H1 (cell line): ENCODE data around the gene PVR. TPM values are rescaled to one million over a fixed set of nuclear protein-coding genes. Genes with fewer than 3 reads are reported as not detected.
A peak's percentile ranks its signal among the peaks of the same experiment; 100 is the strongest.

Experiments
- CTCF ChIA-PET: fragments of 300-600 bp; sonication (Branson Sonifier 250); formaldehyde crosslinking; loops from one replicate; lab custom pipeline; 2021; ENCODE audit not compliant: partially characterized antibody; lab: Charles Lee
- POLR2A ChIA-PET: fragments of 300-600 bp; sonication (Branson Sonifier 250); formaldehyde crosslinking; loops from one replicate; lab custom pipeline; 2021; ENCODE audit warnings: inconsistent platforms; ENCODE audit not compliant: partially characterized antibody; lab: Charles Lee
- DNase-seq, 2 experiments: peaks; one replicate each; pipeline versions ENCODE4 v3.0.0 to v3.0.0-alpha.2; 2010 to 2022; ENCODE audit warnings: low spot score in 2 of 2, low read depth in 1 of 2, mixed read lengths in 1 of 2
- FAIRE-seq: peaks from 2 replicates; lab custom pipeline; 2011; peaks lifted over from hg19 to GRCh38; lab: Jason Lieb, UNC
- H2AFZ ChIP-seq: 2 replicates; pipeline ENCODE4 v1.8.1; 2012; ENCODE audit warnings: low read length, inconsistent platforms
- H2AK5ac ChIP-seq: 2 replicates; pipeline ENCODE4 v1.6.1; 2013; ENCODE audit warnings: low read depth, low read length
- H2BK120ac ChIP-seq: replicated peaks from 2 replicates; pipeline ENCODE3; 2013; ENCODE audit warnings: low read depth, low read length, inconsistent platforms
- H2BK12ac ChIP-seq: 2 replicates; pipeline ENCODE4 v1.6.1; 2013; ENCODE audit warnings: low read depth, low read length
- H2BK15ac ChIP-seq: 2 replicates; pipeline ENCODE4 v1.6.1; 2013; ENCODE audit warnings: low read length
- H2BK20ac ChIP-seq: 2 replicates; pipeline ENCODE4 v1.6.1; 2013; ENCODE audit warnings: low read length
- H2BK5ac ChIP-seq: 2 replicates; pipeline ENCODE4 v1.6.1; 2013; ENCODE audit warnings: low read depth, low read length
- H3K14ac ChIP-seq: 2 replicates; pipeline ENCODE4 v1.6.1; 2013; ENCODE audit warnings: inconsistent platforms; ENCODE audit not compliant: insufficient read length
- H3K18ac ChIP-seq: 2 replicates; pipeline ENCODE4 v1.6.1; 2013; ENCODE audit warnings: low read length; ENCODE audit errors: extremely low read depth
- H3K23ac ChIP-seq: 2 replicates; pipeline ENCODE4 v1.6.1; 2013; ENCODE audit warnings: inconsistent platforms; ENCODE audit not compliant: insufficient read length
- H3K23me2 ChIP-seq: 2 replicates; pipeline ENCODE4 v1.6.1; 2013; ENCODE audit warnings: low read depth, low read length
- H3K27ac ChIP-seq: 2 replicates; pipeline ENCODE4 v1.6.1; 2011; ENCODE audit warnings: low read depth, low read length, inconsistent platforms
- H3K27me3 ChIP-seq, 4 experiments: replicated peaks in 1 of 4; 1 replicate in 1 of 4; 2 replicates in 3 of 4; pipeline versions ENCODE4 v1.6.1 to v1.8.1; 2011 to 2013; ENCODE audit warnings: low read length in 3 of 4, mild to moderate bottlenecking in 3 of 4, inconsistent platforms in 2 of 4, mixed read lengths in 2 of 4, moderate library complexity in 1 of 4; ENCODE audit not compliant: control insufficient read depth in 3 of 4, insufficient read depth in 3 of 4; ENCODE audit errors: extremely low read depth in 1 of 4
- H3K36me3 ChIP-seq, 4 experiments: 2 replicates each; pipeline versions ENCODE4 v1.6.1 to v1.8.1; 2011 to 2013; ENCODE audit warnings: mild to moderate bottlenecking in 4 of 4, low read length in 3 of 4, moderate library complexity in 2 of 4, control low read depth in 1 of 4, inconsistent platforms in 1 of 4; ENCODE audit not compliant: insufficient read depth in 4 of 4, control insufficient read depth in 2 of 4
- H3K4ac ChIP-seq: replicated peaks from 2 replicates; pipeline ENCODE3; 2013; ENCODE audit warnings: low read length, low read depth, mixed read lengths, inconsistent platforms; ENCODE audit not compliant: insufficient read length
- H3K4me1 ChIP-seq, 4 experiments: replicated peaks in 1 of 4; 1 replicate in 1 of 4; 2 replicates in 3 of 4; pipeline versions ENCODE4 v1.6.1 to v1.8.1; 2011 to 2013; ENCODE audit warnings: low read length in 3 of 4, inconsistent platforms in 2 of 4, mixed read lengths in 1 of 4; ENCODE audit not compliant: insufficient read depth in 4 of 4, control insufficient read depth in 3 of 4
- H3K4me2 ChIP-seq, 2 experiments: 2 replicates each; pipeline versions ENCODE4 v1.6.1 to v1.8.1; 2011 to 2013; ENCODE audit warnings: low read depth in 2 of 2, low read length in 2 of 2, control low read depth in 1 of 2, inconsistent platforms in 1 of 2, mild to moderate bottlenecking in 1 of 2; ENCODE audit not compliant: insufficient read depth in 1 of 2
- H3K4me3 ChIP-seq, 4 experiments: fragments of 200-600, 300-600 bp in 1 of 4; sonication (generic), shearing (Covaris generic), sonication (Bioruptor Twin) in 1 of 4; 2 replicates each; pipeline versions ENCODE4 v1.5.1 to v1.8.1; 2011 to 2016; ENCODE audit warnings: low read length in 4 of 4, low read depth in 3 of 4, control low read depth in 2 of 4, inconsistent platforms in 2 of 4, mild to moderate bottlenecking in 2 of 4, mixed read lengths in 1 of 4, moderate library complexity in 1 of 4; ENCODE audit not compliant: insufficient read depth in 2 of 4; ENCODE audit errors: extremely low read depth in 1 of 4
- H3K56ac ChIP-seq: replicated peaks from 2 replicates; pipeline ENCODE3; 2013; ENCODE audit warnings: low read depth, mild to moderate bottlenecking, mixed read lengths, low read length, inconsistent platforms; ENCODE audit not compliant: insufficient read length
- H3K79me1 ChIP-seq: 2 replicates; pipeline ENCODE4 v1.6.1; 2013; ENCODE audit warnings: low read depth, low read length, control low read depth
- H3K79me2 ChIP-seq, 2 experiments: 2 replicates each; pipeline versions ENCODE4 v1.6.1 to v1.8.1; 2012 to 2013; ENCODE audit warnings: low read length in 2 of 2, mild to moderate bottlenecking in 2 of 2, inconsistent platforms in 1 of 2; ENCODE audit not compliant: insufficient read depth in 2 of 2, control insufficient read depth in 1 of 2
- H3K9ac ChIP-seq, 4 experiments: replicated peaks in 1 of 4; 1 replicate in 1 of 4; 2 replicates in 3 of 4; pipeline versions ENCODE4 v1.6.1 to v1.8.1; 2011 to 2013; ENCODE audit warnings: low read depth in 3 of 4, low read length in 3 of 4, control low read depth in 2 of 4, mild to moderate bottlenecking in 2 of 4, moderate library complexity in 2 of 4, inconsistent platforms in 1 of 4; ENCODE audit errors: extremely low read depth in 1 of 4
- H3K9me3 ChIP-seq, 2 experiments: 2 replicates each; pipeline versions ENCODE4 v1.6.1 to v1.8.1; 2012 to 2013; ENCODE audit warnings: mild to moderate bottlenecking in 2 of 2, moderate library complexity in 2 of 2, control low read depth in 1 of 2, inconsistent platforms in 1 of 2, low read depth in 1 of 2, low read length in 1 of 2, mixed read lengths in 1 of 2; ENCODE audit not compliant: insufficient read depth in 2 of 2
- H4K20me1 ChIP-seq, 2 experiments: replicated peaks in 1 of 2; 2 replicates each; pipeline versions ENCODE3 to v1.8.1; 2011 to 2013; ENCODE audit warnings: inconsistent platforms in 2 of 2, low read length in 2 of 2, mild to moderate bottlenecking in 1 of 2; ENCODE audit not compliant: insufficient read depth in 2 of 2, control insufficient read depth in 1 of 2
- H4K5ac ChIP-seq: 2 replicates; pipeline ENCODE4 v1.6.1; 2013; ENCODE audit warnings: low read length, low read depth, mixed read lengths, inconsistent platforms; ENCODE audit not compliant: insufficient read length
- H4K8ac ChIP-seq: 2 replicates; pipeline ENCODE4 v1.8.0; 2013; ENCODE audit warnings: mild to moderate bottlenecking, moderate library complexity, low read length, inconsistent platforms; ENCODE audit not compliant: insufficient read depth; ENCODE audit errors: extremely low read depth
- H4K91ac ChIP-seq: replicated peaks from 2 replicates; pipeline ENCODE3; 2013; ENCODE audit warnings: low read length, mixed read lengths, inconsistent platforms; ENCODE audit not compliant: insufficient read length
- BCL11A ChIP-seq, 2 experiments: IDR thresholded peaks; one replicate each; pipeline ENCODE4 v1.6.1; 2011; ENCODE audit warnings: low read depth in 2 of 2, low read length in 2 of 2, mild to moderate bottlenecking in 2 of 2
- CREB1 ChIP-seq: IDR thresholded peaks from 2 replicates; pipeline ENCODE4 v1.6.1; 2012; ENCODE audit warnings: inconsistent platforms
- EP300 ChIP-seq, 2 experiments: IDR thresholded peaks; 1 replicate in 1 of 2; 2 replicates in 1 of 2; pipeline ENCODE4 v1.6.1; 2011 to 2012; ENCODE audit warnings: low read depth in 2 of 2, low read length in 2 of 2, mild to moderate bottlenecking in 2 of 2, borderline replicate concordance in 1 of 2, inconsistent platforms in 1 of 2, moderate library complexity in 1 of 2
- GTF2F1 ChIP-seq: IDR thresholded peaks from 2 replicates; pipeline ENCODE4 v1.6.1; 2012; ENCODE audit warnings: low read depth, low read length, improper control_type of control experiment, borderline replicate concordance
- KDM1A ChIP-seq: fragments of 200-600, 300-600 bp; sonication (generic); IDR thresholded peaks from 2 replicates; pipeline ENCODE4 v1.7.1; 2016; ENCODE audit warnings: mild to moderate bottlenecking, low read length, borderline replicate concordance
- KDM5A ChIP-seq: fragments of 200-600 bp; IDR thresholded peaks from 2 replicates; pipeline ENCODE4 v1.7.1; 2012; ENCODE audit warnings: mild to moderate bottlenecking, low read length, inconsistent platforms, mixed read lengths
- RFX5 ChIP-seq: IDR thresholded peaks from 2 replicates; pipeline ENCODE4 v1.6.1; 2011; ENCODE audit warnings: low read depth, low read length, improper control_type of control experiment, borderline replicate concordance
- RXRA ChIP-seq: IDR thresholded peaks from 2 replicates; pipeline ENCODE4 v1.6.1; 2011; ENCODE audit warnings: low read depth, mild to moderate bottlenecking, low read length, moderate library complexity; ENCODE audit not compliant: insufficient read depth
- SIRT6 ChIP-seq: IDR thresholded peaks from one replicate; pipeline ENCODE4 v1.7.1; 2012; ENCODE audit warnings: low read length, inconsistent platforms
- SIX5 ChIP-seq: IDR thresholded peaks from 2 replicates; pipeline ENCODE4 v1.6.1; 2011; ENCODE audit warnings: mild to moderate bottlenecking, low read depth, low read length
- TAF1 ChIP-seq: IDR thresholded peaks from 2 replicates; pipeline ENCODE4 v1.6.1; 2011; ENCODE audit warnings: mild to moderate bottlenecking, low read depth, low read length
- WGBS, 2 experiments: shearing (Covaris generic) in 1 of 2; methylation state at CpG; one replicate each; pipeline versions ENCODE4 v1.1.6 to v1.1.7; 2013 to 2015; ENCODE audit warnings: low lambda C conversion rate in 2 of 2, mixed read lengths in 2 of 2, inconsistent platforms in 1 of 2, low coverage in 1 of 2, missing lambda C conversion rate in 1 of 2; ENCODE audit not compliant: insufficient replicate concordance in 2 of 2, insufficient coverage in 1 of 2, insufficient read length in 1 of 2; ENCODE audit errors: extremely low coverage in 1 of 2, missing lambda C conversion rate in 1 of 2; 5-methylcytosine and 5-hydroxymethylcytosine counted together
- polyA plus RNA-seq, 7 experiments: library from polyadenylated mRNA; depleted of rRNA in 3 of 7; stranded (reverse) in 5 of 7; unstranded in 2 of 7; fragments of >200 nt in 5 of 7; fragments of 200-250 nt in 2 of 7; gene quantifications; 1 replicate in 5 of 7; 2 replicates in 1 of 7; 4 replicates in 1 of 7; pipeline versions ENCODE4 v1.2.1 to v1.2.3, GENCODE V29; 2011 to 2013; ENCODE audit warnings: missing spikeins in 2 of 7, mixed read lengths in 2 of 7
- total RNA-seq: library from RNA; stranded (reverse); fragmentation: NEBNext Ultra II Directional; extraction: Animal tissue kit (Norgen Biotek cat#: 25700); gene quantifications from 2 replicates; pipeline ENCODE4 v1.2.1, GENCODE V29; 2021
- TF ChIP-seq, protein P1 (sequence below): IDR thresholded peaks from 2 replicates; pipeline ENCODE4 v1.6.1; 2012; ENCODE audit warnings: low read length, inconsistent platforms

PVR gene
- total and polyA plus RNA-seq, 2 of the 8 experiments (the other 6 are each of a cell fraction or from before 2014, with no cell fraction given) = 13.3 to 14.8 TPM

DNA sequence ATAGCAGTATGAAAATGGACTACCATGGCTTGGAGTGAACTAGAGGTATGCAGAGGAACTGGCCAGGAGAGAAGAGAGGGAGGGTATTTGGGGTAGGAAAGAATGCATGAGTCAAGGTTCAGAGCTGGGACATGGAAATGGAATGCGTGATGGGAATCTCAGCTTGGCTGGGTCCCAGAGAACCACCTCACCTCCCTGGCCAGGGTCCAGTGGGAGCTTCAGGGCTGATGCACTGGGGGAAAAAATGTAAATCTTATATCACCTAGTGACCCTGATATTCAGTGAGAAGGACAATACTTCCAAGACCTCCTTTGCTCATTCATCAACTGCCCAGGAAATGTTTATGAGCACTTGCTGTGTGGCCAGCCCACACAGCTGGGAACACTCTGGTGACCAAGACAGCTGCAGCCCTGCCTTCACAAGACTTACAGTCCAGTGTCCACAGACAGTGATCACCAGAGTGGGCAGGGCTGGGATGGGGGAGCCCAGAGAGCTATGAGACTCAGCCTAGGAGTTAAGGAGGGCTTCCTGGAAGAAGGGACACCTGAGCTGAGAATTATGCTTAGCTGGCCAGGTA lies 17.6 kb upstream of the PVR start:
- H3K4me3 ChIP-seq = no peak overlapping the region
- no peaks in the 10 kb centered on the region; a peak in 1 of 7 replicates for H3K27me3 ChIP-seq
- no peak overlapping the region for H2BK5ac ChIP-seq
- H3K79me2 ChIP-seq = no peaks in the 10 kb centered on the region
- DNase-seq (no peak), FAIRE-seq (no peak)
- H3K79me1 ChIP-seq = no peaks in the 10 kb centered on the region
- POLR2A ChIA-PET = interaction anchor here (0.8 to 0.9 kb wide), 2 partner anchors 9 to 31 kb away, joined by 3 to 5 read pairs; no protein-coding TSS in a partner anchor
- no peak overlapping the region for H3K27ac ChIP-seq
- no peak overlapping the region for H3K9ac ChIP-seq
- no peak overlapping the region for H2BK12ac ChIP-seq
- H3K9me3 ChIP-seq = no peaks in the 10 kb centered on the region
- H3K36me3 ChIP-seq = no peaks in the 10 kb centered on the region
- no peak overlapping the region for H2BK20ac ChIP-seq
- no peak overlapping the region for H3K4me2 ChIP-seq
- H4K20me1 ChIP-seq = no peaks in the 10 kb centered on the region
- H3K18ac ChIP-seq = no peak overlapping the region
- H2BK120ac ChIP-seq = no peak overlapping the region
- 92% methylated on average over 1 of the region's 1 CpG; no CpG with 5 or more reads in 1 of the 2 experiments for WGBS, 2 experiments
- H4K8ac ChIP-seq = no peak overlapping the region
- H3K56ac ChIP-seq = no peak overlapping the region
- CTCF ChIA-PET = interaction anchor here (1.1 to 5.4 kb wide), 8 partner anchors 8 to 63 kb away, joined by 3 to 29 read pairs (median 6); no protein-coding TSS in a partner anchor
- H3K4me1 ChIP-seq = no peaks in the 10 kb centered on the region
- no peaks in the 10 kb centered on the region for H3K23me2 ChIP-seq
- no peak overlapping the region for H2AFZ ChIP-seq
- no peak overlapping the region for H3K14ac ChIP-seq
- no peak overlapping the region for H2AK5ac ChIP-seq
- H2BK15ac ChIP-seq = 0 out of 2 replicates have a peak overlapping the region, but pooled peaks have one; percentile 61
- H4K5ac ChIP-seq = no peak overlapping the region
- no peak overlapping the region for H3K4ac ChIP-seq
- H3K23ac ChIP-seq = no peak overlapping the region
- no peak overlapping the region for H4K91ac ChIP-seq
- no peak for TF ChIP-seq RXRA
- TF ChIP-seq CREB1 = no peak
- TF ChIP-seq SIX5 = no peak
- no peak for TF ChIP-seq RFX5
- TF ChIP-seq, protein P1, sequence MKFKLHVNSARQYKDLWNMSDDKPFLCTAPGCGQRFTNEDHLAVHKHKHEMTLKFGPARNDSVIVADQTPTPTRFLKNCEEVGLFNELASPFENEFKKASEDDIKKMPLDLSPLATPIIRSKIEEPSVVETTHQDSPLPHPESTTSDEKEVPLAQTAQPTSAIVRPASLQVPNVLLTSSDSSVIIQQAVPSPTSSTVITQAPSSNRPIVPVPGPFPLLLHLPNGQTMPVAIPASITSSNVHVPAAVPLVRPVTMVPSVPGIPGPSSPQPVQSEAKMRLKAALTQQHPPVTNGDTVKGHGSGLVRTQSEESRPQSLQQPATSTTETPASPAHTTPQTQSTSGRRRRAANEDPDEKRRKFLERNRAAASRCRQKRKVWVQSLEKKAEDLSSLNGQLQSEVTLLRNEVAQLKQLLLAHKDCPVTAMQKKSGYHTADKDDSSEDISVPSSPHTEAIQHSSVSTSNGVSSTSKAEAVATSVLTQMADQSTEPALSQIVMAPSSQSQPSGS = no peak
- no peak for TF ChIP-seq GTF2F1
- no peak for TF ChIP-seq BCL11A (IDR thresholded peaks at IDR 0.05; ENCODE audit: low read depth in 2 of 2, low read length in 2 of 2)
- TF ChIP-seq KDM5A = no peak
- TF ChIP-seq EP300 (IDR thresholded peaks at IDR 0.05; ENCODE audit: borderline replicate concordance in 1 of 2, low read depth in 2 of 2, low read length in 2 of 2) = no peak
- no peak for TF ChIP-seq TAF1
- TF ChIP-seq KDM1A = no peak
- no peak for TF ChIP-seq SIRT6
